Measurements from ENCODE around the gene CCDC9B.

Gene CCDC9B

GRCh38 chr15:40290918-40291574 is 49.7 kb downstream of the CCDC9B start:
- Histone ChIP-seq H3K4me1 (ENCODE audit: insufficient read depth, low read length) (peaks cover 12% of the 10 kb centered on the region), H3K9me3 (ENCODE audit: insufficient read depth, low read depth, low read length) (no peaks in the 10 kb centered on the region), H3K36me3 (ENCODE audit: insufficient read depth, low read depth, low read length) (no peaks in the 10 kb centered on the region), H3K4me3 (ENCODE audit: low read length) (peak overlapping the region; percentile 58; the same call in 1 of the 2 replicates), H3K9ac (ENCODE audit: low read depth, low read length) (no peak overlapping the region), H3K27me3 (ENCODE audit: insufficient read depth, low read length) (peaks cover 67% of the 10 kb centered on the region), H3K27ac (ENCODE audit: low read length) (no peak overlapping the region)

- Histone ChIP-seq H3K36me3 (ENCODE audit: insufficient read depth, low read depth, low read length) (no peaks in the 10 kb centered on the region), H3K9me3 (ENCODE audit: insufficient read depth, low read depth, low read length) (no peaks in the 10 kb centered on the region), H3K4me3 (ENCODE audit: low read length) (peak overlapping the region; percentile 36; the same call in 1 of the 2 replicates), H3K9ac (ENCODE audit: low read depth, low read length) (peak overlapping the region; percentile 30; the same call in 1 of the 2 replicates), H3K27me3 (ENCODE audit: insufficient read depth, low read length) (peaks cover 72% of the 10 kb centered on the region), H3K27ac (ENCODE audit: low read length) (no peak overlapping the region), H3K4me1 (ENCODE audit: insufficient read depth, low read length) (peaks cover 12% of the 10 kb centered on the region)
These were observed 50.2 kb downstream of the CCDC9B start for GRCh38 chr15:40290545-40290917.

- H3K4me1 ChIP-seq (ENCODE audit: insufficient read depth, low read length): peaks cover 19% of the 10 kb centered on the region
- H3K27ac ChIP-seq (ENCODE audit: low read length): no peak overlapping the region
- peaks cover 81% of the 10 kb centered on the region for H3K27me3 ChIP-seq (ENCODE audit: insufficient read depth, low read length)
- no peaks in the 10 kb centered on the region for H3K9me3 ChIP-seq (ENCODE audit: insufficient read depth, low read depth, low read length)
- no peak overlapping the region for H3K4me3 ChIP-seq (ENCODE audit: low read length)
- no peaks in the 10 kb centered on the region for H3K36me3 ChIP-seq (ENCODE audit: insufficient read depth, low read depth, low read length)
- H3K9ac ChIP-seq (ENCODE audit: low read depth, low read length): no peak overlapping the region
These were observed 51.5 kb downstream of the CCDC9B start for GRCh38 chr15:40289140-40289775.

GRCh38 chr15:40287968-40288367 is 52.8 kb downstream of the CCDC9B start:
- H3K27ac ChIP-seq (ENCODE audit: low read length): no peak overlapping the region
- H3K4me3 ChIP-seq (ENCODE audit: low read length): no peak overlapping the region
- H3K9ac ChIP-seq (ENCODE audit: low read depth, low read length): no peak overlapping the region
- H3K27me3 ChIP-seq (ENCODE audit: insufficient read depth, low read length): peaks cover 85% of the 10 kb centered on the region
- H3K9me3 ChIP-seq (ENCODE audit: insufficient read depth, low read depth, low read length): no peaks in the 10 kb centered on the region
- no peaks in the 10 kb centered on the region for H3K36me3 ChIP-seq (ENCODE audit: insufficient read depth, low read depth, low read length)
- peaks cover 16% of the 10 kb centered on the region for H3K4me1 ChIP-seq (ENCODE audit: insufficient read depth, low read length)

- Histone ChIP-seq H3K4me1 (ENCODE audit: insufficient read depth, low read length) (peaks cover 16% of the 10 kb centered on the region), H3K9me3 (ENCODE audit: insufficient read depth, low read depth, low read length) (no peaks in the 10 kb centered on the region), H3K27ac (ENCODE audit: low read length) (no peak overlapping the region), H3K9ac (ENCODE audit: low read depth, low read length) (no peak overlapping the region), H3K27me3 (ENCODE audit: insufficient read depth, low read length) (peaks cover 85% of the 10 kb centered on the region), H3K36me3 (ENCODE audit: insufficient read depth, low read depth, low read length) (no peaks in the 10 kb centered on the region), H3K4me3 (ENCODE audit: low read length) (no peak overlapping the region)
These were observed 53.2 kb downstream of the CCDC9B start for GRCh38 chr15:40287505-40287904.

- H3K9me3 ChIP-seq (ENCODE audit: insufficient read depth, low read depth, low read length): no peaks in the 10 kb centered on the region
- no peak overlapping the region for H3K4me3 ChIP-seq (ENCODE audit: low read length)
- H3K9ac ChIP-seq (ENCODE audit: low read depth, low read length): no peak overlapping the region
- H3K27me3 ChIP-seq (ENCODE audit: insufficient read depth, low read length): peaks cover 85% of the 10 kb centered on the region
- peaks cover 16% of the 10 kb centered on the region for H3K4me1 ChIP-seq (ENCODE audit: insufficient read depth, low read length)
- H3K27ac ChIP-seq (ENCODE audit: low read length): no peak overlapping the region
- no peaks in the 10 kb centered on the region for H3K36me3 ChIP-seq (ENCODE audit: insufficient read depth, low read depth, low read length)
These were observed 53.9 kb downstream of the CCDC9B start for GRCh38 chr15:40286794-40287193.

GRCh38 chr15:40286061-40286532 is 54.6 kb downstream of the CCDC9B start:
- Histone ChIP-seq H3K36me3 (ENCODE audit: insufficient read depth, low read depth, low read length) (no peaks in the 10 kb centered on the region), H3K4me1 (ENCODE audit: insufficient read depth, low read length) (peaks cover 17% of the 10 kb centered on the region), H3K27me3 (ENCODE audit: insufficient read depth, low read length) (peaks cover 85% of the 10 kb centered on the region), H3K9me3 (ENCODE audit: insufficient read depth, low read depth, low read length) (no peaks in the 10 kb centered on the region), H3K9ac (ENCODE audit: low read depth, low read length) (no peak overlapping the region), H3K27ac (ENCODE audit: low read length) (no peak overlapping the region), H3K4me3 (ENCODE audit: low read length) (no peak overlapping the region)

GRCh38 chr15:40285554-40286011 is 55.2 kb downstream of the CCDC9B start:
- H3K9me3 ChIP-seq (ENCODE audit: insufficient read depth, low read depth, low read length): no peaks in the 10 kb centered on the region
- peaks cover 86% of the 10 kb centered on the region for H3K27me3 ChIP-seq (ENCODE audit: insufficient read depth, low read length)
- peaks cover 22% of the 10 kb centered on the region for H3K4me1 ChIP-seq (ENCODE audit: insufficient read depth, low read length)
- H3K27ac ChIP-seq (ENCODE audit: low read length): no peak overlapping the region
- no peak overlapping the region for H3K9ac ChIP-seq (ENCODE audit: low read depth, low read length)
- H3K36me3 ChIP-seq (ENCODE audit: insufficient read depth, low read depth, low read length): no peaks in the 10 kb centered on the region
- H3K4me3 ChIP-seq (ENCODE audit: low read length): no peak overlapping the region

GRCh38 chr15:40285151-40285550 is 55.6 kb downstream of the CCDC9B start:
- H3K9me3 ChIP-seq (ENCODE audit: insufficient read depth, low read depth, low read length): no peaks in the 10 kb centered on the region
- H3K9ac ChIP-seq (ENCODE audit: low read depth, low read length): no peak overlapping the region
- H3K4me3 ChIP-seq (ENCODE audit: low read length): no peak overlapping the region
- H3K27ac ChIP-seq (ENCODE audit: low read length): no peak overlapping the region
- no peaks in the 10 kb centered on the region for H3K36me3 ChIP-seq (ENCODE audit: insufficient read depth, low read depth, low read length)
- peaks cover 19% of the 10 kb centered on the region for H3K4me1 ChIP-seq (ENCODE audit: insufficient read depth, low read length)
- peaks cover 86% of the 10 kb centered on the region for H3K27me3 ChIP-seq (ENCODE audit: insufficient read depth, low read length)

GRCh38 chr15:40283615-40284300 is 57.0 kb downstream of the CCDC9B start:
- H3K27me3 ChIP-seq (ENCODE audit: insufficient read depth, low read length): peaks cover 87% of the 10 kb centered on the region
- H3K9me3 ChIP-seq (ENCODE audit: insufficient read depth, low read depth, low read length): no peaks in the 10 kb centered on the region
- no peak overlapping the region for H3K27ac ChIP-seq (ENCODE audit: low read length)
- H3K4me1 ChIP-seq (ENCODE audit: insufficient read depth, low read length): peaks cover 19% of the 10 kb centered on the region
- H3K9ac ChIP-seq (ENCODE audit: low read depth, low read length): no peak overlapping the region
- peak overlapping the region; percentile 55; the same call in 1 of the 2 replicates for H3K4me3 ChIP-seq (ENCODE audit: low read length)
- H3K36me3 ChIP-seq (ENCODE audit: insufficient read depth, low read depth, low read length): no peaks in the 10 kb centered on the region

- H3K9ac ChIP-seq (ENCODE audit: low read depth, low read length): no peak within 1 kb of the TSS
- H3K36me3 ChIP-seq (ENCODE audit: insufficient read depth, low read depth, low read length): no peaks in the 10 kb centered on the region
- H3K27me3 ChIP-seq (ENCODE audit: insufficient read depth, low read length): peaks cover 94% of the 10 kb centered on the region
- H3K4me3 ChIP-seq (ENCODE audit: low read length): peak within 1 kb of the TSS; percentile 56; the same call in 1 of the 2 replicates
- H3K4me1 ChIP-seq (ENCODE audit: insufficient read depth, low read length): peaks cover 19% of the 10 kb centered on the region
- no peaks in the 10 kb centered on the region for H3K9me3 ChIP-seq (ENCODE audit: insufficient read depth, low read depth, low read length)
- H3K27ac ChIP-seq (ENCODE audit: low read length): no peak within 1 kb of the TSS
These were observed 57.7 kb downstream of the CCDC9B start, which contains the start of gene ANKRD63 for GRCh38 chr15:40282869-40283614. Gene ANKRD63, minus strand, starts transcription at chr15:40283064. Its CDS starts 478 bp downstream, at chr15:40282586.
